GM19395 (cell line): ENCODE measurements around the gene AGER.
"Not testable (repeated sequence)": the region's sequence is repeated elsewhere in the genome, so short reads cannot be mapped to it uniquely, and the experiment has no call there.

ENCODE experiments used
- ATAC-seq: cut with Tn5 transposase; IDR thresholded peaks from one replicate; pipeline ENCODE4 v1.9.1; 2021; ENCODE audit warnings: mild to moderate bottlenecking, moderate library complexity; ENCODE audit not compliant: unreplicated experiment

Gene AGER

GRCh38 chr6:32184084-32184640, at the start of gene AGER:
Gene AGER (minus strand): TSS chr6:32184253. CDS start chr6:32184222, 31 bp downstream.
- no peak for ATAC-seq

- no peak for ATAC-seq
These were observed 42.4 kb upstream of the AGER start for GRCh38 chr6:32226434-32226833.

GRCh38 chr6:32224696-32225095, 40.6 kb upstream of the AGER start:
- no peak for ATAC-seq

GRCh38 chr6:32223258-32224235, 39.5 kb upstream of the AGER start, which contains the start of gene NOTCH4:
Gene NOTCH4 (minus strand): TSS chr6:32224067. CDS start chr6:32223928, 139 bp downstream.
- no peak for ATAC-seq

- no peak for ATAC-seq
These were observed 38.5 kb upstream of the AGER start for GRCh38 chr6:32222333-32223230.

GRCh38 chr6:32220021-32220420, 36.0 kb upstream of the AGER start:
- no peak for ATAC-seq

GRCh38 chr6:32218167-32218566, 34.1 kb upstream of the AGER start:
- no peak for ATAC-seq

GRCh38 chr6:32216998-32217397, 32.9 kb upstream of the AGER start:
- no peak for ATAC-seq

- ATAC-seq, result no peak
These were observed 32.2 kb upstream of the AGER start for GRCh38 chr6:32216285-32216684.

GRCh38 chr6:32215617-32216016, 31.6 kb upstream of the AGER start:
- no peak for ATAC-seq

GRCh38 chr6:32214126-32214525, 30.1 kb upstream of the AGER start:
- no peak for ATAC-seq

GRCh38 chr6:32213649-32214048, 29.6 kb upstream of the AGER start:
- ATAC-seq, result no peak

- ATAC-seq, result no peak
These were observed 28.2 kb upstream of the AGER start for GRCh38 chr6:32212076-32212760.

- ATAC-seq, result not testable (repeated sequence)
These were observed 27.4 kb upstream of the AGER start for GRCh38 chr6:32211432-32211831.

GRCh38 chr6:32210191-32210601, 26.1 kb upstream of the AGER start:
- ATAC-seq, result no peak

GRCh38 chr6:32208996-32209395, 24.9 kb upstream of the AGER start:
- no peak for ATAC-seq

GRCh38 chr6:32204268-32204715, 20.2 kb upstream of the AGER start:
- no peak for ATAC-seq

GRCh38 chr6:32203426-32204267, 19.6 kb upstream of the AGER start:
- no peak for ATAC-seq

- no peak for ATAC-seq
These were observed 18.1 kb upstream of the AGER start for GRCh38 chr6:32202186-32202585.
